DND-41 (cell line): Measurements from ENCODE around the gene PANK1.

Experiments used
- EZH2 ChIP-seq: IDR thresholded peaks from 3 replicates; pipeline ENCODE4 v1.6.1; 2012; ENCODE audit warnings: borderline replicate concordance, low read depth, mild to moderate bottlenecking, moderate library complexity, low read length, inconsistent platforms; ENCODE audit not compliant: severe bottlenecking
- TF ChIP-seq, protein P1 (sequence below): IDR thresholded peaks from 2 replicates; pipeline ENCODE4 v1.5.1; 2012; ENCODE audit warnings: borderline replicate concordance, low read length, moderate library complexity, mild to moderate bottlenecking; ENCODE audit not compliant: poor library complexity, severe bottlenecking; ENCODE audit errors: extremely low read depth

DNA sequence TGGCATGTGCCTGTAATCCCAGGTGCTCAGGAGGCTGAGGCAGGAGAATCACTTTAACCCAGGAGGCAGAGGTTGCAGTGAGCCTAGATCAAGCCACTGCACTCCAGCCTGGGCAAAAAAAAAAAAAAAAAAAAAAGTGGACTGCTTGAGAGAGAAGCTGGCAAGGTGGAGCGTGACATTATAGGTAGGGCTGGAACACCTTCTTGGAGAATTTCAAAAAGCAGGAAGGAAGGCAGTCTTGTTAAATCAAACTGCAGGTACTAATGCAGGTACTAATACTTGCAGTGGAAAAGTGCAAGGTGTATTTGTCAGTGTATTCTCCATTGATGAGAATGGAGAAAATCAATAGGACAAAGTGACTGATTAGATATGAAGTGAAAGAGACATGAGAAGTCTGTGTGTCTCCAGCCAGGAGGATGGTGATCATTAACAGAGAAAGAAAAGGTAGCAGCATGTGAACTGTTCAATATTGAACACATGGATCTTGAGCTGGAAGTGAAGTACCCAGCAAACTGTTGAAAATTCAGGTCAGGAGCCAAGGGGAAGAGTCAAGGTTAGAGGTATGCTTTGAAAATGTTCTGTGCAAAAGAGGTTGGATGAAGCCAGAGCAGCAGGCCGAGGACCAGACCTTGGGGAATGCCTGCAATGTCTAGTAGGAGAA is 97.1 kb downstream of the PANK1 start:
- TF ChIP-seq, protein P1, sequence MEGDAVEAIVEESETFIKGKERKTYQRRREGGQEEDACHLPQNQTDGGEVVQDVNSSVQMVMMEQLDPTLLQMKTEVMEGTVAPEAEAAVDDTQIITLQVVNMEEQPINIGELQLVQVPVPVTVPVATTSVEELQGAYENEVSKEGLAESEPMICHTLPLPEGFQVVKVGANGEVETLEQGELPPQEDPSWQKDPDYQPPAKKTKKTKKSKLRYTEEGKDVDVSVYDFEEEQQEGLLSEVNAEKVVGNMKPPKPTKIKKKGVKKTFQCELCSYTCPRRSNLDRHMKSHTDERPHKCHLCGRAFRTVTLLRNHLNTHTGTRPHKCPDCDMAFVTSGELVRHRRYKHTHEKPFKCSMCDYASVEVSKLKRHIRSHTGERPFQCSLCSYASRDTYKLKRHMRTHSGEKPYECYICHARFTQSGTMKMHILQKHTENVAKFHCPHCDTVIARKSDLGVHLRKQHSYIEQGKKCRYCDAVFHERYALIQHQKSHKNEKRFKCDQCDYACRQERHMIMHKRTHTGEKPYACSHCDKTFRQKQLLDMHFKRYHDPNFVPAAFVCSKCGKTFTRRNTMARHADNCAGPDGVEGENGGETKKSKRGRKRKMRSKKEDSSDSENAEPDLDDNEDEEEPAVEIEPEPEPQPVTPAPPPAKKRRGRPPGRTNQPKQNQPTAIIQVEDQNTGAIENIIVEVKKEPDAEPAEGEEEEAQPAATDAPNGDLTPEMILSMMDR, result no peak
- TF ChIP-seq EZH2, result no peak
